ENCODE data around the gene PRRT1.

Gene PRRT1

GRCh38 chr6:32152769-32153563, 1.2 kb upstream of the PRRT1 start:
- peak overlapping the region; percentile 71 for H3K9ac ChIP-seq (ENCODE audit: low read depth, low read length)
- no peak for DNase-seq

DNA sequence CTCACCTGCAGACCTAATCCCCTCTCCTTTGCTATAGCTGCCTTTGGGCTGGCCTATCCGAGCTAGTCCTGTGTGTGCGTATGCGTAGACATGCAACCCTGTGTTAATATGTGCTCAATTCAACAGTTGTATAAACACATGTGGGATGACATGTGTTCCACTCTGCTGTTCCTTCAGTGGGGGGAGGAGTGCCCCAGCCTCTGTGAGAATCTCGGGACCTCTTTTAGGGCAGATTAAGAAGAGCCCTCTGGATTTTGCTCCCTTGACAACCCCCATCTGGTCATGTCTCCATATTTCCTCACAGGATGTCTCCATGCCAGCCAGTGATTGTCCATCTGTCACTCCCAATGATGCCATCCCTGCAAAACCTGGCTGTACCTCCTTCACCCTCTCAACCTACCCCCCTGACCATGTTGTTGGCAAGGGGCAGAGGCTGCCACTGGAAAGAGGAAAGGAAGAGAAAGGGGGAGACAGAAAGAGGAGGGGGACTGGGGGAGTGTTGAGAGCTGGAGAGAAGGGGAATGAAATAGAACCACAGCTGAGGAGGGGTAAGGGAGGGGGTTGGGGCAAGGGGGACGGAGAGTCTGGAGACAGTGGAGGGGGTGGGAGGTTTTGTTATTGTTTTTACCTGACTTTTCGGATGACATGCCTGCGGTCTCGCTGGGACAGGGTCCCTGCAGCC, 417 bp downstream of the PRRT1 start:
- no peak overlapping the region for H3K27ac ChIP-seq (ENCODE audit: low read length)
- peaks cover 10% of the 10 kb centered on the region for H3K36me3 ChIP-seq (ENCODE audit: insufficient read depth, low read length)
- H4K20me1 ChIP-seq (ENCODE audit: insufficient read depth, low read length), result peaks cover 9% of the 10 kb centered on the region; the same call in 1 of the 2 replicates
- no peak overlapping the region for H3K4me2 ChIP-seq (ENCODE audit: insufficient read depth, low read length)
- no peak for ATAC-seq (ENCODE audit: insufficient read depth, low read depth)
- peaks cover 7% of the 10 kb centered on the region for H3K27me3 ChIP-seq (ENCODE audit: insufficient read depth, low read length, poor library complexity)
- H2AFZ ChIP-seq (ENCODE audit: low read depth, low read length), result no peak overlapping the region
- H3K9ac ChIP-seq (ENCODE audit: low read depth, low read length), result no peak overlapping the region
- no peak overlapping the region for H3K4me3 ChIP-seq (ENCODE audit: low read depth in 1 of 2, low read length in 2 of 2)
- no peak for TF ChIP-seq EZH2 (IDR thresholded peaks at IDR 0.05; ENCODE audit: borderline replicate concordance, low read depth, low read length, severe bottlenecking)
- no peak for TF ChIP-seq CTCF (IDR thresholded peaks at IDR 0.05; ENCODE audit: borderline replicate concordance, extremely low read depth, low read length, poor library complexity, severe bottlenecking)
- peaks cover 20% of the 10 kb centered on the region for H3K79me2 ChIP-seq (ENCODE audit: insufficient read depth, low read length)
- no peaks in the 10 kb centered on the region for H3K9me3 ChIP-seq (ENCODE audit: insufficient read depth, low read length, severe bottlenecking)
- H3K4me1 ChIP-seq (ENCODE audit: insufficient read depth, low read length), result peaks cover 25% of the 10 kb centered on the region
- DNase-seq, result no peak

More at GRCh38 chr6:32152769-32153563, 1.2 kb upstream of the PRRT1 start:
- Histone ChIP-seq H3K9me3 (ENCODE audit: insufficient read depth, low read length, severe bottlenecking) (no peaks in the 10 kb centered on the region), H3K4me3 (ENCODE audit: low read depth in 1 of 2, low read length in 2 of 2) (peak overlapping the region; percentile 61 to 77; a peak in 3 of 4 replicates), H3K4me1 (ENCODE audit: insufficient read depth, low read length) (peaks cover 25% of the 10 kb centered on the region), H3K27me3 (ENCODE audit: insufficient read depth, low read length, poor library complexity) (no peaks in the 10 kb centered on the region), H3K79me2 (ENCODE audit: insufficient read depth, low read length) (peaks cover 23% of the 10 kb centered on the region), H3K4me2 (ENCODE audit: insufficient read depth, low read length) (peak overlapping the region; percentile 70), H2AFZ (ENCODE audit: low read depth, low read length) (peak overlapping the region; percentile 96), H3K27ac (ENCODE audit: low read length) (peak overlapping the region; percentile 83), H3K36me3 (ENCODE audit: insufficient read depth, low read length) (peaks cover 27% of the 10 kb centered on the region), H4K20me1 (ENCODE audit: insufficient read depth, low read length) (peaks cover 9% of the 10 kb centered on the region; the same call in 1 of the 2 replicates)
- TF ChIP-seq EZH2 (IDR thresholded peaks at IDR 0.05; ENCODE audit: borderline replicate concordance, low read depth, low read length, severe bottlenecking), result no peak
- TF ChIP-seq CTCF (IDR thresholded peaks at IDR 0.05; ENCODE audit: borderline replicate concordance, extremely low read depth, low read length, poor library complexity, severe bottlenecking), result no peak
- peak; percentile 32 for ATAC-seq (ENCODE audit: insufficient read depth, low read depth)

GRCh38 chr6:32149932-32150870, 1.5 kb downstream of the PRRT1 start:
- H3K4me2 ChIP-seq (ENCODE audit: insufficient read depth, low read length), result no peak overlapping the region
- no peak overlapping the region for H2AFZ ChIP-seq (ENCODE audit: low read depth, low read length)
- no peaks in the 10 kb centered on the region; the same call in 1 of the 2 replicates for H3K36me3 ChIP-seq (ENCODE audit: insufficient read depth, low read length)
- ATAC-seq (ENCODE audit: insufficient read depth, low read depth), result no peak
- no peak for TF ChIP-seq EZH2 (IDR thresholded peaks at IDR 0.05; ENCODE audit: borderline replicate concordance, low read depth, low read length, severe bottlenecking)
- 0 out of 2 replicates have a peak, but pooled peaks cover 3% of the 10 kb centered on the region for H4K20me1 ChIP-seq (ENCODE audit: insufficient read depth, low read length)
- H3K9ac ChIP-seq (ENCODE audit: low read depth, low read length), result no peak overlapping the region
- H3K27ac ChIP-seq (ENCODE audit: low read length), result no peak overlapping the region
- peaks cover 12% of the 10 kb centered on the region for H3K79me2 ChIP-seq (ENCODE audit: insufficient read depth, low read length)
- no peak for DNase-seq
- H3K4me3 ChIP-seq (ENCODE audit: low read depth in 1 of 2, low read length in 2 of 2), result no peak overlapping the region
- peaks cover 15% of the 10 kb centered on the region for H3K27me3 ChIP-seq (ENCODE audit: insufficient read depth, low read length, poor library complexity)
- H3K9me3 ChIP-seq (ENCODE audit: insufficient read depth, low read length, severe bottlenecking), result no peaks in the 10 kb centered on the region
- peaks cover 18% of the 10 kb centered on the region for H3K4me1 ChIP-seq (ENCODE audit: insufficient read depth, low read length)

All from DND-41 (cell line).